HG02763 (cell line): Measurements from ENCODE around the gene MAP3K5.
A peak's percentile ranks its signal among the peaks of the same experiment; 100 is the strongest.
"Not testable (repeated sequence)": the region's sequence is repeated elsewhere in the genome, so short reads cannot be mapped to it uniquely, and the experiment has no call there.

Source experiments
- ATAC-seq: cut with Tn5 transposase; IDR thresholded peaks from one replicate; pipeline ENCODE4 v1.9.1; 2021; ENCODE audit warnings: mild to moderate bottlenecking, moderate library complexity; ENCODE audit not compliant: unreplicated experiment

MAP3K5 gene

DNA sequence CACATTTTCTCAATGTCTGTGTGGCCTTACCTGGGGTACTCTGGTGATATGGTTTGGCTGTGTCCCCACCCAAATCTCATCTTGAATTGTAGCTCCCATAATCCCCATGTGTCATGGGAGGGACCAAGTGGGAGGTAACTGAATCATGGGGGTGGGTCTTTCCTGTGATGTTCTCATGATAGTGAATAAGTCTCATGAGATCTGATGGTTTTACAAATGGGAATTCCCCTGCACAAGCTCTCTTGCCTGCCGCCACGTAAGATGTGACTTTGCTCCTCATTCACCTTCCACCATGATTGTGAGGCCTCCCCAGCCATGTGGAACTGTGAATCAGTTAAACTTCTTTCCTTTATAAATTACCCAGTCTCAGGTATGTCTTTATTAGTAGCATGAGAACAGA is 201.4 kb downstream of the MAP3K5 start:
- not testable (repeated sequence) for ATAC-seq

- ATAC-seq: no peak
These were observed 204.8 kb downstream of the MAP3K5 start for GRCh38 chr6:136587527-136587926.

- ATAC-seq: no peak
These were observed 206.0 kb downstream of the MAP3K5 start for GRCh38 chr6:136586295-136586694.

GRCh38 chr6:136585523-136585922 is 206.8 kb downstream of the MAP3K5 start:
- not testable (repeated sequence) for ATAC-seq

- not testable (repeated sequence) for ATAC-seq
These were observed 208.0 kb downstream of the MAP3K5 start for GRCh38 chr6:136584290-136584689.

GRCh38 chr6:136582711-136583471 is 209.4 kb downstream of the MAP3K5 start:
- no peak for ATAC-seq

DNA sequence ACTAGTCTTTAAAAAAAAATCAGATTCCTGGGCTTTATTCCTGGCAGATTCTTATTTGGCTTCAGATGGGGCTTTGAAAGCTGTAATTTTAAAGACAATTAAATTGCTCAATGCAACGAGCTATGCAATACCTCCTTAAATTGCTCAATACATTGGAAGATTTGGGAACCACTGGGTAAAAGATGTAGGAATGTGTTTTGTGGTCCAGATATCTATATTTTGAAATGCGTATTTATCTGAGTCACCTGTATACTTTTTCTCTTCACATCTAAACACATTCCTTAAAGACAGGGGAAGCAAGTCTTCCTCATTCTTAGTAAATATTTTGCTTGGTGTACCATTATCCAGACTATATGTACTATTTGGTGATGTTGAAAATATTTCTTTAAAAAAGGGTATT is 212.5 kb downstream of the MAP3K5 start:
- ATAC-seq: no peak

DNA sequence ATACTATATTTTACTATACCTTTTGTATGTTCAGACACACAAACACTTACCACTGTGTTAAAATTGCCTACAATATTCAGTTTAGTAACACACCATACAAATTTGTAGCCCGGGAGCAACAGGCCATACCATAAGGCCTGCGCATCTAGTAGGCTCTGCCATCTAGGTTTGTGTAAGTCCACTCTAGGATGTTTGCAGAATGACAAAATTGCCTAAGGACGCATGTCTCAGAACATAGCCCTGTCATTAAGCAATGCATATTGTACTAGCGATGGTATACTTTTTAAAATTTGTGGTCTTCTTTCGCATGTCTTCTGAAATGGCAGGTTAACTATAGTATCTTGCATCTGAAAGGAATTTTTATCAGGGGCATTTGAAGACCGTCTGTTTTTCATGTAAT is 215.5 kb downstream of the MAP3K5 start:
- no peak for ATAC-seq

- no peak for ATAC-seq
These were observed 220.8 kb downstream of the MAP3K5 start for GRCh38 chr6:136571496-136571895.

DNA sequence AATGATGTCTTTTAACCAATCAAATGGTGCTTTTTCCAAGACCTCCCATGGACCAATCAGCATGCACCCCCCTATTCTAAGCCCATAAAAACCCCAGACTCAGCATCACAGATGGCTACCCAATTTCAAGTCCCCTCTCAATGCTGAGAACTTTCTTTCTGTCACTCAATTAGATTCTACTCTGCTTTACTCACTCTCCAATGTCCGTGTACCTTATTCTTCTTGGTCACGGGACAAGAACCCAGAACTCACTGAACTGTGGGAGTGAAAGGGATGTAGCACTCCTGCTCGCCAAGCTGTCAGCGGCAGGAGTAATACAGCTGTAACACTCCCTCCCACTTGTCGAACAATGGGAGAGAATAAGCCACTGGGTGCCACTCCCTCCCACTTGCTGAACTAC is 221.2 kb downstream of the MAP3K5 start:
- ATAC-seq: no peak

GRCh38 chr6:136568129-136568528 is 224.1 kb downstream of the MAP3K5 start:
- no peak for ATAC-seq

- ATAC-seq: no peak
These were observed 224.6 kb downstream of the MAP3K5 start for GRCh38 chr6:136567688-136568087.

- ATAC-seq: no peak
These were observed 225.4 kb downstream of the MAP3K5 start for GRCh38 chr6:136566851-136567250.

- ATAC-seq: no peak
These were observed 226.2 kb downstream of the MAP3K5 start for GRCh38 chr6:136566007-136566487.

DNA sequence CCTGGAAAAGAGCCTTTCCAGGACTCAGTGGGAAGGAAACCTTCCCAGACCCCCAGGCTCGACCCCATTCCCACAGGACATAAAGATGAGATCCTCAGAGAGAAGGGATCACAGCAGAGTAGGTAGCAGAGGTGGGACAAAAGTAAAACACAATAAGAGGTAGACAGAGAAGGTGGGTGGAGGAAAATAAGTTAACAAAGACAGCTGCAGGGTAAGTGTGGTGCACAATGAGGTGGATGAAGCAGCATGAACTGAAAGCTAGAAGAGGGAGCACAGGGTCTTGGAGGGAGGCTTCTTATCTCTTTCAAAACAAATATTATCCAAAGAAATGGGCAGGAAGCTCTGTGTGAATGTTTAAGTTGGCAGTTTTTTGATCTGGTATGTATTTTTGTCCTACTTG is 228.1 kb downstream of the MAP3K5 start:
- ATAC-seq: no peak

DNA sequence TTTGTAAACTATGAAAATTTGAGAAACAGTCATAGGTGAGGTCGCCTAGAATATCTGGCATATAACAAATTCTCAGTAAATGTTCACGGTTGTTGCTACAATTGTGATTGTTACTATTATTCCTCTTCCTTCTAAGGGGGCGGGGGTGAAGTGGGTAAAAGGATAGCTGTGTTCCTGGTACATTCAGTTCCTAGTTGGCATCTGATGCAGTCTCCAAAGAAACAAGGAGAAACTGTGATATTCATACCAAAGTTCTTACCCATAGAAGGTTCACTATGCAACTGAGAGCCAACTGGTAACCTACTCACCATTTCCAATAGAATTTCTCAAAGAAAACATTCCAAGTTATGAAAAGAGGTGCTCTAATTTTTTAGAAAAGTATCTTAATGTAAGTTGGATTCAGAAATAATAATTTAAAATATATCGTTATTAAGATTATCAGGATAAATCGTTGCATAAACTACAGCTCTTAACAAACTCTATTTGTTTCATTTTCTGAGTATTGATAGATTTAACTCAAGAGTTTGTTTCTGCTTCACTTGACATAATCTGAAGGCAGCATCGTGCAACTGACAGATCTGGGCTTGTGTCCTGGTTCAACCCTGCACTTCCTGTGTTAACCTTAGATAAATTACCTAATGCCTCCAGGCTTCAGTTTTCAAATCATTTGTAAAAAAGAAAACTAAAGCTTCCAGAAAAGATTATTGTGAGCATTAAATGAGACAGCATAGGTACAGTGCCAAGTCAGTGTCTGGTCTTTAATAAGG is 228.7 kb downstream of the MAP3K5 start:
- no peak for ATAC-seq

DNA sequence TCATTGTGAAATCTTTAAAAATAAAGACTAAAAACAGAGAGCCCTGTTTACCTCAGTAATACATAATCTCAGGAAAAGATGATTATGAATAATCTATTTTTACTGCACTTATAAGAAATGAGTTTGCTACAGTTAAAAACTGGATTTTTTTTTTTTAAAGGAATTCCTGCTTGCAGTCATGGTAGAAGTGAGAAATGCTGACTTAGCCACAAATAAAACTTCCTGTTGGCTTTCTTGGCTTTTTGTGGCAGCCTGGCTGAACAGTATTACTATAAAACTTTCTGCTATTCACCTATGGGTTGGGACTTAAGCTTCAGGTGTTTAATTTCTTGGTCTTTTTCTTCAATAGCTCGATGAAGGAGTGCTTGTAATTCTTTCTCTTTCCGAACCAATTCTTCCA is 230.1 kb downstream of the MAP3K5 start:
- no peak for ATAC-seq

- no peak for ATAC-seq
These were observed 239.0 kb downstream of the MAP3K5 start for GRCh38 chr6:136553166-136553787.

DNA sequence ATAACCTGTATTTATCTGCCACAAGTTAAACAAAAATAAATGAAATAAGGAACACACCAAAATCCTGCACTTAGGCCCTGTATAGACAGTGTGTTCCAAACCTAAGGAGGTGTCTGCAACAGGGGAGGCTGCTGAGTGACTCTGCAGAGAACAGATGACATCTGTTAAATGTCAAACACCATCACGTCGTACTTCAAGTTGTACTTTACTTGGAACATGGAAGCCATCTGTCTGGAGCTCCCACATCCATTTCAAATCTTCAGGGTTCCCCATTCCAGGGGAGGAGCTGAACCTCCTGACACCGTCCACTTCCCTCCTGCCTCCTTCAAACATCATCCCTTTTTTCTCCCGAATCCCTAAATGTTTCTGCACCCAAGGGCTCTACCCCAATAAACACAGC is 240.2 kb downstream of the MAP3K5 start:
- no peak for ATAC-seq

DNA sequence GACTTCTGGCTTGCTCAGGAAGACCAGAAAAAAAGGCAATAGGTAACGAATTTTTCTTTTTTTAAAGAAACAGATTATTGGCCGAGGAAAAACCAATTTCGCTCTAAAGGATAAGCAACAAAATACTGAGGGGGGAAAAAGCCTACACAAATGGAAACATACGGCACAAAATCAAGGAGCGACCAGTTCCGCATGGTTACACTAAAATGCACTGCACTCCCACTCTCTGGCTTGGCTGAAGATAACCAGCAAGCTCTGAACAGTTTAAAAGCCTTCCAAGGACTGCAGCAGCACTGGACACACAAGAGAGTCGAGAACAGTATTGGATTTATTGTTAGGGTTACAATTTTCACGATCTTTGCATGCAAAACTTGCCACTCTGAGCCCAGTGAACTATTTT is 241.2 kb downstream of the MAP3K5 start:
- ATAC-seq: no peak

DNA sequence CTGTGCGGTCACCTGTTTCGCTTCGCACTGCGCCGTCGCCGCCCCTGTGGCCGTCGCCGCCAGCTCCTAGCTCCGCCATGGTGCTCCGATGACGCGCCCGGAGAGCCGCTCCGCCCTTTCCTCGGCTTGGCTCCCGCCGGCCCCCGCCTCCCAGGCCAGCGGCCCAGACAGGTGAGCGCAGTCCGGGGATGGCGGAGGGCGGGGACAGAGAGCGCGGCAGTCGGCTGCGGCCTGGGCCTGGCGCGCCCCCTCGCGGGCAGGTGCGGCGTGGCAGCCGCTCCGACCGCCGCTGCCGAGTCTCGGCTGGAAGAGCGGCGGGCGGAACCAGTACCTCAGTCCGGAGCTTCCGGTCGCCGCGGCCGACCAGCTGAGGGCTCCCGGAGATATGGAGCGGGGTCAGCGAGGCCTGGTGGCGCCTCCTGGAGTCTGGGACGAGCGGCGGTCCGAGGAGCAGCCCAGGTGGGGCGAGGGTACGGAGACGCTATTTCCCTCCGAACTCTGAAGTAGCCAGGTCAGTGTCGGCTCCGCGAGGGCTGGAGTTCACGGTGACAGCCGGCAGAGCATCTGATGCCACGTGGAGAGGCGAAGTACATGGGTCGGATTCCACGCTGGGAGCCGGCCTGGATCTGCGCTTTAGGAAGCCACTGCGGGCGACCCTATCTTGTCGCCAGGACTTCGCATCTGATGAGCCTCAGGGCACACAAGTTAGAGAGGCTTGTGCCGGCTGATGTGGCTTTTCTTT is 241.8 kb downstream of the MAP3K5 start, which contains the start of gene MAP7:
Gene MAP7 (minus strand): TSS at position 93 of the 742 bp plus-strand sequence. CDS start 14 bp downstream, at position 79.
- peak; percentile 81 for ATAC-seq
